Activated CD8-positive, alpha-beta memory T cell treated with anti-CD3 and anti-CD28 coated beads for 1 hour (primary cell): ENCODE results near the gene AGPAT2.

ENCODE experiments used
- DNase-seq, 2 donors: peaks; one replicate each; pipeline ENCODE4 v3.0.0-alpha.2; 2020; ENCODE audit warnings: low read depth in 1 of 2; ENCODE audit errors: extremely low read depth in 1 of 2

Gene AGPAT2

DNA sequence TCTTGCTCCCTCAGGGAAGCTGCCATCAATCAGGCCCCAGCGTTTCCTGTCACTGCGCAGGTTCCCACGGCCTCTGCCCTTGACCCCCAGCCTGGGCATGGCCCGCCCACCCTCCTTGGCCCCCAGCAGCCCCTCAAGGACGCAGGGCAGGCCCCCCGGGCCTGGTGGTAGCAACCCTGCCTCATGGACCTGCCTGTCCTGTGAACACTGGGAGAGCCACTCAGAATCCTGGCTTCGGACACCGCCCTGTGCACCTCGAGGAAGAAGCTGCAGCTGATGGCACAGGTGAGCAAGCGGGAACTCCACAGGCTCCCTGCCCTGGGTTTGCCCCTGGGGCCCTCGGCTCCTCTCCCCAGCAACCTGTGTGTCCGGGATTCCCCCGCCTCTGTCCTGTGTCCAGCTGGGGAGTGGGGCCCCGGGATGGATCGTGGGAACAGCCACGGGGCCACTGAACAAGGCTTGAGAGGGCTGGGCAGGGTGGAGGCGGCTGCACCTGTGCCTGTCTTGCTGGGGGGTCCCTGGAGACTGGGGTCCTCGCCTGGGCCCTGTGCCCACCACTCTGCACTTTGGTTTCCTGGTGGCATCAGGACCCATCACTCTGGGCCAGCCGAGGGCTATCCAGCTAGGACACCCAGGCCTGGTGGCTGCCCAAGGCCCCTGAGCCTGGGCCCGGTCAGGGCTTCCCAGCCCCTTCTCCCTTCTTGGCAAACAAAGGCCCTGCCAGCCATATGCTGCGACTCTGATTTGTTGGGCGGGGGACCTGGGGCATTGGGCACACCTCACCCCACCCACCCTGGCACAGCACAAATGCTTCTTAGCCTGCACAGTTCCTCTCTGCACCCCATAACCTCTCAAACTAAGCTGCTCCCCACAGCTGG, 58.0 kb downstream of the AGPAT2 start:
- DNase-seq, result no peak

GRCh38 chr9:136628268-136628667, 59.0 kb downstream of the AGPAT2 start:
- DNase-seq, result no peak

GRCh38 chr9:136627703-136628102, 59.6 kb downstream of the AGPAT2 start:
- DNase-seq, result no peak

GRCh38 chr9:136626740-136627642, 60.3 kb downstream of the AGPAT2 start:
- DNase-seq, result no peak

- no peak for DNase-seq
Observed at GRCh38 chr9:136626066-136626725, 61.1 kb downstream of the AGPAT2 start.

GRCh38 chr9:136625101-136626065, 61.9 kb downstream of the AGPAT2 start:
- no peak for DNase-seq

DNA sequence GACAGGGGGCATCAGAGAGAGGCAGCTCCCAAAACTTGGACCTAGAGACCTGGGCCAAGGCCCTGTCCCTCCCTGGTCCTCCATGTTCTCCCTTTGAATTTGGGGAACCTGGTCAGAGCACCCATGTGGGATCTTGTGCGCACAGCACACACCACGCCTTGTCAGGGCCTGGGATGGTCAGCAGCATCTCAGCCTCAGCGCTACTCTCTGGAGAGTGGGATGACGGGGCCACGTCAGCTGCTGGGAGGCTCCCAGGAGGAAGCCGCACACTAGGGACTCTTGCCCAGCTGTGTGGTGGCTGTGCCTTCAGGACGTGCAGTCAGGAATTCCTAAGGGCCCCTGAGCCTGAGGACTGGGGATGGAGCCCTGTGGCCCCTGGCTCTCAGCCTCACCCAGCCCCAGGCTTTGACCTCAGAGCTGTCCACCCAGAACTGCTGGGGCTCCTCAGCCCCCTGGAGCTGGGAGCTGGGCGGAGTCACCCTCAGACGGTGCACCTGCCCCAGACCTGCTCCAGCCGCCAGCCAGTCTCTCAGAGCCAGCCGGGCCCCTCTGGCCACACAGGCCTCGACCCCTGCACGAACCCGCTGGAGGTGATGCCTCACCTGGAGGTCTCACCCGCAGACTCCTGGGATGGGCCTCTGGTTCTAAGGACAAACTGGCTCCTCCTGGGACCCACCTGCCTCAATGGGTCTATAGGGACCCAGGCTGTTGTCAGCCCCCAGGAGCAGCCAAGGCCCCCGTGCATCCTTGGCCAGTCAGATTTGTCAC, 62.9 kb downstream of the AGPAT2 start:
- DNase-seq, result no peak

GRCh38 chr9:136623842-136624183, 63.4 kb downstream of the AGPAT2 start:
- DNase-seq, result no peak
